Measurements from ENCODE around the gene FGD2. TPM values are rescaled to one million over a fixed set of nuclear protein-coding genes. Genes with fewer than 3 reads are reported as not detected.
A peak's percentile ranks its signal among the peaks of the same experiment; 100 is the strongest.

Gene FGD2
- total and polyA plus RNA-seq, 9 donors: 2.6 to 4.6 (median 3.7) TPM

GRCh38 chr6:36971921-36972673, 33.4 kb upstream of the FGD2 start:
- DNase-seq: no peak
- Histone ChIP-seq H3K9me3 (replicated peaks; ENCODE audit: control insufficient read depth, low read depth, low read length) (no peaks in the 10 kb centered on the region), H3K27me3 (ENCODE audit: control insufficient read depth, insufficient read depth, low read length) (no peaks in the 10 kb centered on the region), H3K36me3 (ENCODE audit: control insufficient read depth, insufficient read depth, low read length) (peaks cover 98% of the 10 kb centered on the region), H3K4me3 (ENCODE audit: low read length) (no peak overlapping the region), H3K4me1 (ENCODE audit: control insufficient read depth, insufficient read depth, low read length) (peaks cover 3% of the 10 kb centered on the region), H3K27ac (ENCODE audit: low read length) (no peak overlapping the region)
- WGBS (ENCODE audit: insufficient coverage): 77% methylated on average over 13 of the region's 14 CpGs

GRCh38 chr6:36973190-36973589, 32.3 kb upstream of the FGD2 start:
- Histone ChIP-seq H3K9me3 (replicated peaks; ENCODE audit: control insufficient read depth, low read depth, low read length) (no peaks in the 10 kb centered on the region), H3K27me3 (ENCODE audit: control insufficient read depth, insufficient read depth, low read length) (no peaks in the 10 kb centered on the region), H3K4me1 (ENCODE audit: control insufficient read depth, insufficient read depth, low read length) (peaks cover 3% of the 10 kb centered on the region), H3K27ac (ENCODE audit: low read length) (no peak overlapping the region), H3K4me3 (ENCODE audit: low read length) (no peak overlapping the region), H3K36me3 (ENCODE audit: control insufficient read depth, insufficient read depth, low read length) (peaks cover 99% of the 10 kb centered on the region)
- DNase-seq: no peak
- WGBS (ENCODE audit: insufficient coverage): no CpG with 5 or more reads among the region's 1 CpG

DNA sequence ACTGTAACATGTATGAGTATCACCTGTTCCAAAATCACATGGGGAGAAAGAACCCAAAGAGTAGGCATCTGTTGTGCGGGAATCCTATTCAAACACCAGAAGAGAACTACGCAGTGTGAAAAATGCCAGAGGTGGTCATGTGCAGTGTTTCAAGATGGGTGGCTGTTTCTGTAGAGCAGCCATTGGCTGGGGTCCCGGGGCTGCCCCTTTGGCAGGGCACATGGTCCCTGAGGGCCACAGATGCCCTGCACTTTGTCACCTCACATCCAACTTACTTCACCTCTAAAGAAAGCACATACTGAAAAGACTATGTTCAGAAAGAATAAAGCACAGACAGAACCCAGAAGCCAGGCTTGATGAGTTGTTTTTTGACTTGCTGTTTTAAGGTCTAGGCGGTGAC, 31.8 kb upstream of the FGD2 start:
- no peak for DNase-seq
- no peak overlapping the region for H3K27ac ChIP-seq (ENCODE audit: low read length)
- 100% methylated on average over 2 of the region's 4 CpGs for WGBS (ENCODE audit: insufficient coverage)

GRCh38 chr6:36975231-36976006, 30.0 kb upstream of the FGD2 start:
- Histone ChIP-seq H3K9me3 (replicated peaks; ENCODE audit: control insufficient read depth, low read depth, low read length) (no peaks in the 10 kb centered on the region), H3K4me3 (ENCODE audit: low read length) (no peak overlapping the region), H3K27me3 (ENCODE audit: control insufficient read depth, insufficient read depth, low read length) (no peaks in the 10 kb centered on the region), H3K27ac (ENCODE audit: low read length) (no peak overlapping the region), H3K4me1 (ENCODE audit: control insufficient read depth, insufficient read depth, low read length) (peaks cover 14% of the 10 kb centered on the region), H3K36me3 (ENCODE audit: control insufficient read depth, insufficient read depth, low read length) (peaks cover 86% of the 10 kb centered on the region)
- 88% methylated on average over 5 of the region's 7 CpGs for WGBS (ENCODE audit: insufficient coverage)
- no peak for DNase-seq

More for the DNA sequence above, 31.8 kb upstream of the FGD2 start:
- Histone ChIP-seq H3K36me3 (ENCODE audit: control insufficient read depth, insufficient read depth, low read length) (peaks cover 97% of the 10 kb centered on the region), H3K9me3 (replicated peaks; ENCODE audit: control insufficient read depth, low read depth, low read length) (no peaks in the 10 kb centered on the region), H3K4me1 (ENCODE audit: control insufficient read depth, insufficient read depth, low read length) (no peaks in the 10 kb centered on the region), H3K27me3 (ENCODE audit: control insufficient read depth, insufficient read depth, low read length) (no peaks in the 10 kb centered on the region), H3K4me3 (ENCODE audit: low read length) (no peak overlapping the region)

- Histone ChIP-seq H3K4me3 (ENCODE audit: low read length) (no peak overlapping the region), H3K4me1 (ENCODE audit: control insufficient read depth, insufficient read depth, low read length) (peaks cover 19% of the 10 kb centered on the region), H3K27me3 (ENCODE audit: control insufficient read depth, insufficient read depth, low read length) (no peaks in the 10 kb centered on the region), H3K27ac (ENCODE audit: low read length) (no peak overlapping the region), H3K36me3 (ENCODE audit: control insufficient read depth, insufficient read depth, low read length) (peaks cover 84% of the 10 kb centered on the region), H3K9me3 (replicated peaks; ENCODE audit: control insufficient read depth, low read depth, low read length) (no peaks in the 10 kb centered on the region)
- DNase-seq: no peak
- 86% methylated on average over 1 of the region's 4 CpGs for WGBS (ENCODE audit: insufficient coverage)
These were observed 29.5 kb upstream of the FGD2 start for GRCh38 chr6:36976007-36976264.

DNA sequence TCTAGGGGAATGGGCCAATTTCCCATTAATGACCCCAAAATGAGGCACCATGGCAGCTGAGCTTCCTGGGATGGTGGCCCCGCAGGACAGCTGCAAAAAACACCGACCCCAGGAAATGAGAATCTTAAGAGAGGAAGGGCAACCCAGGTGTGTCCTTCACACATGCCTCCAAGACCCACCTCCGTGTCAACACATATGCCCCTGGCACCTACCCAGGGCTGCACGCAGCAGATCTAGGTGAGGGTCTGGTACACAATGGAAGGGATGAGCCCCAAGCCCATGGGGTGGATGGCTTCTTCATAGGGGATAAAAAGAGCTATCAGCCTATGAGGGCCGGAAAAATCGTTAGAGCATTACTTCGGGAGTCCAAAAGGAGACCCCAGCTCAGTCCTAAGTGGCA, 28.9 kb upstream of the FGD2 start:
- 82% methylated on average over 4 of the region's 7 CpGs for WGBS (ENCODE audit: insufficient coverage)
- DNase-seq: no peak
- Histone ChIP-seq H3K36me3 (ENCODE audit: control insufficient read depth, insufficient read depth, low read length) (peaks cover 78% of the 10 kb centered on the region), H3K9me3 (replicated peaks; ENCODE audit: control insufficient read depth, low read depth, low read length) (no peaks in the 10 kb centered on the region), H3K27me3 (ENCODE audit: control insufficient read depth, insufficient read depth, low read length) (no peaks in the 10 kb centered on the region), H3K4me3 (ENCODE audit: low read length) (no peak overlapping the region), H3K4me1 (ENCODE audit: control insufficient read depth, insufficient read depth, low read length) (peaks cover 24% of the 10 kb centered on the region), H3K27ac (ENCODE audit: low read length) (no peak overlapping the region)

GRCh38 chr6:36976931-36977330, 28.5 kb upstream of the FGD2 start:
- H3K4me3 ChIP-seq (ENCODE audit: low read length): no peak overlapping the region

GRCh38 chr6:36977470-36977941, 27.9 kb upstream of the FGD2 start:
- H3K36me3 ChIP-seq (ENCODE audit: control insufficient read depth, insufficient read depth, low read length): peaks cover 68% of the 10 kb centered on the region
- H3K27me3 ChIP-seq (ENCODE audit: control insufficient read depth, insufficient read depth, low read length): no peaks in the 10 kb centered on the region
- peaks cover 25% of the 10 kb centered on the region for H3K4me1 ChIP-seq (ENCODE audit: control insufficient read depth, insufficient read depth, low read length)
- H3K9me3 ChIP-seq (replicated peaks; ENCODE audit: control insufficient read depth, low read depth, low read length): no peaks in the 10 kb centered on the region
- no peak overlapping the region for H3K4me3 ChIP-seq (ENCODE audit: low read length)
- DNase-seq: no peak
- WGBS (ENCODE audit: insufficient coverage): 76% methylated on average over 7 of the region's 16 CpGs
- H3K27ac ChIP-seq (ENCODE audit: low read length): no peak overlapping the region

More at GRCh38 chr6:36976931-36977330, 28.5 kb upstream of the FGD2 start:
- no peaks in the 10 kb centered on the region for H3K27me3 ChIP-seq (ENCODE audit: control insufficient read depth, insufficient read depth, low read length)
- H3K4me1 ChIP-seq (ENCODE audit: control insufficient read depth, insufficient read depth, low read length): peaks cover 25% of the 10 kb centered on the region
- no peaks in the 10 kb centered on the region for H3K9me3 ChIP-seq (replicated peaks; ENCODE audit: control insufficient read depth, low read depth, low read length)
- H3K36me3 ChIP-seq (ENCODE audit: control insufficient read depth, insufficient read depth, low read length): peaks cover 74% of the 10 kb centered on the region
- 93% methylated on average over 5 of the region's 6 CpGs for WGBS (ENCODE audit: insufficient coverage)
- no peak for DNase-seq
- H3K27ac ChIP-seq (ENCODE audit: low read length): no peak overlapping the region

- no peak for DNase-seq
- Histone ChIP-seq H3K27ac (ENCODE audit: low read length) (no peak overlapping the region), H3K4me1 (ENCODE audit: control insufficient read depth, insufficient read depth, low read length) (peaks cover 35% of the 10 kb centered on the region), H3K27me3 (ENCODE audit: control insufficient read depth, insufficient read depth, low read length) (no peaks in the 10 kb centered on the region), H3K9me3 (replicated peaks; ENCODE audit: control insufficient read depth, low read depth, low read length) (no peaks in the 10 kb centered on the region), H3K4me3 (ENCODE audit: low read length) (no peak overlapping the region), H3K36me3 (ENCODE audit: control insufficient read depth, insufficient read depth, low read length) (peaks cover 59% of the 10 kb centered on the region)
- WGBS (ENCODE audit: insufficient coverage): 79% methylated on average over 4 of the region's 11 CpGs
These were observed 26.8 kb upstream of the FGD2 start for GRCh38 chr6:36978421-36979346.

DNA sequence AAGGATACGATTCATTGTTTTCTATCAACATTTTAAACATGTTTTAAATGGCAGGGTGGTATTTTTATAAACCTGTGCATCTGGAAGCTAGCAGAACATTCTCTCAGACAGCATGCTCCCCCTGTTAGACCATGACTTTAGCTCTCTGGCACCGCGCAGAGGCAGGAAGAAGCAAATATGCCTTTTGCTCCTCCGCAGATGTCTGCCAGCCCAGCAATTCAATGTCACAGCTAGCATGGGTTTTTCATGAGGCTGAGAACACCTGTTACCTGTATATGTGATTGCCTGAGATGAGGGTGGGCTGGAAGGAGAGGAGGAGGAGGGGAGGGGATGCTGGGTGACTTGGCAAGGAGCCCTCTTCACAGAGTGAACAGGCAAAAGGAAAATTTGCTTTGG, 26.1 kb upstream of the FGD2 start:
- no peaks in the 10 kb centered on the region for H3K9me3 ChIP-seq (replicated peaks; ENCODE audit: control insufficient read depth, low read depth, low read length)
- H3K27me3 ChIP-seq (ENCODE audit: control insufficient read depth, insufficient read depth, low read length): no peaks in the 10 kb centered on the region
- peak overlapping the region; percentile 76 for H3K27ac ChIP-seq (ENCODE audit: low read length)
- H3K4me3 ChIP-seq (ENCODE audit: low read length): no peak overlapping the region
- WGBS (ENCODE audit: insufficient coverage): 0% methylated on average over 1 of the region's 4 CpGs
- peak; percentile 89 for DNase-seq
- H3K36me3 ChIP-seq (ENCODE audit: control insufficient read depth, insufficient read depth, low read length): peaks cover 52% of the 10 kb centered on the region
- peaks cover 41% of the 10 kb centered on the region for H3K4me1 ChIP-seq (ENCODE audit: control insufficient read depth, insufficient read depth, low read length)

Data from muscle of leg (tissue), 11 donors.